GM12878 (cell line): Measurements from ENCODE around the gene BCAT1. TPM values are rescaled to one million over a fixed set of nuclear protein-coding genes. Genes with fewer than 3 reads are reported as not detected.

ENCODE experiments used
- CHD4 ChIP-seq: fragments of 200-600 bp; sonication (generic); IDR thresholded peaks from 2 replicates; pipeline ENCODE4 v1.6.1; 2016; ENCODE audit warnings: mild to moderate bottlenecking
- ELK1 ChIP-seq: IDR thresholded peaks from 2 replicates; pipeline ENCODE4 v1.6.1; 2012; ENCODE audit warnings: low read depth, low read length, improper control_type of control experiment
- IRF3 ChIP-seq: fragments of 450-650 bp; IDR thresholded peaks from 2 replicates; pipeline ENCODE4 v1.6.1; 2014; ENCODE audit warnings: mild to moderate bottlenecking
- KAT2A ChIP-seq: conservative IDR thresholded peaks from 2 replicates; pipeline ENCODE4 v1.6.1; 2011; ENCODE audit warnings: low read depth, low read length; ENCODE audit not compliant: control insufficient read depth
- LARP7 ChIP-seq: fragments of 450-650 bp; IDR thresholded peaks from 2 replicates; pipeline ENCODE4 v1.6.1; 2017; ENCODE audit warnings: mild to moderate bottlenecking
- MEF2A ChIP-seq: IDR thresholded peaks from 2 replicates; pipeline ENCODE4 v1.6.1; 2011; ENCODE audit warnings: low read depth, mild to moderate bottlenecking, low read length, moderate library complexity; ENCODE audit not compliant: insufficient read depth
- MTA3 ChIP-seq: IDR thresholded peaks from 2 replicates; pipeline ENCODE4 v1.6.1; 2012; ENCODE audit warnings: low read length, inconsistent platforms, borderline replicate concordance
- NFXL1 ChIP-seq: fragments of 450-650 bp; IDR thresholded peaks from 2 replicates; pipeline ENCODE4 v1.6.1; 2017; ENCODE audit warnings: antibody characterized with exemption, mild to moderate bottlenecking, borderline replicate concordance
- PBX3 ChIP-seq: IDR thresholded peaks from 2 replicates; pipeline ENCODE4 v1.6.1; 2011; ENCODE audit warnings: mild to moderate bottlenecking, low read depth, low read length, moderate library complexity; ENCODE audit not compliant: insufficient replicate concordance
- STAT1 ChIP-seq: fragments of 450-650 bp; conservative IDR thresholded peaks from 2 replicates; pipeline ENCODE4 v1.6.1; 2014; ENCODE audit warnings: antibody characterized with exemption, mild to moderate bottlenecking
- ZNF217 ChIP-seq: fragments of 450-650 bp; IDR thresholded peaks from 2 replicates; pipeline ENCODE4 v1.6.1; 2017; ENCODE audit warnings: antibody characterized with exemption, mild to moderate bottlenecking
- polyA plus RNA-seq, 11 experiments: library from polyadenylated mRNA; depleted of rRNA in 4 of 11; unstranded in 6 of 11; stranded (reverse) in 5 of 11; fragments of >200 nt; fragmentation: Nextera tagmentation in 4 of 11; fragmentation: Illumina TruSeq in 1 of 11; extraction: Ambion mirVana in 4 of 11; extraction: Trizol in 1 of 11; gene quantifications; 1 replicate in 1 of 11; 2 replicates in 10 of 11; pipeline versions ENCODE4 v1.2.1 to v1.2.3, GENCODE V29; 2011 to 2016; ENCODE audit warnings: inconsistent platforms in 2 of 11, missing spikeins in 2 of 11, low read depth in 1 of 11
- total RNA-seq, 4 experiments: library from RNA; depleted of rRNA in 3 of 4; stranded (reverse); fragments of >200 nt in 3 of 4; fragmentation: Illumina TruSeq in 1 of 4; extraction: Trizol in 1 of 4; gene quantifications; 2 replicates each; pipeline versions ENCODE4 v1.2.1 to v1.2.3, GENCODE V29; 2013 to 2021
- TF ChIP-seq, protein P1 (sequence below): fragments of 450-650 bp; conservative IDR thresholded peaks from 2 replicates; pipeline ENCODE4 v1.6.1; 2017; ENCODE audit warnings: mild to moderate bottlenecking, moderate library complexity
- TF ChIP-seq, protein P2 (sequence below): fragments of 150-350 bp; IDR thresholded peaks from 2 replicates; pipeline ENCODE4 v1.6.1; 2016; ENCODE audit warnings: low read depth, low read length
- TF ChIP-seq, protein P3 (sequence below): fragments of 450-650 bp; IDR thresholded peaks from 2 replicates; pipeline ENCODE4 v1.6.1; 2017; ENCODE audit warnings: mild to moderate bottlenecking
- TF ChIP-seq, protein P4 (sequence below): fragments of 450-650 bp; IDR thresholded peaks from 2 replicates; pipeline ENCODE4 v1.6.1; 2017; ENCODE audit warnings: mild to moderate bottlenecking, moderate library complexity

Gene BCAT1
- total and polyA plus RNA-seq, 10 of the 15 experiments (the other 5 are each of a cell fraction or from before 2014, with no cell fraction given) = 26.2 to 187 (median 81.9) TPM

DNA sequence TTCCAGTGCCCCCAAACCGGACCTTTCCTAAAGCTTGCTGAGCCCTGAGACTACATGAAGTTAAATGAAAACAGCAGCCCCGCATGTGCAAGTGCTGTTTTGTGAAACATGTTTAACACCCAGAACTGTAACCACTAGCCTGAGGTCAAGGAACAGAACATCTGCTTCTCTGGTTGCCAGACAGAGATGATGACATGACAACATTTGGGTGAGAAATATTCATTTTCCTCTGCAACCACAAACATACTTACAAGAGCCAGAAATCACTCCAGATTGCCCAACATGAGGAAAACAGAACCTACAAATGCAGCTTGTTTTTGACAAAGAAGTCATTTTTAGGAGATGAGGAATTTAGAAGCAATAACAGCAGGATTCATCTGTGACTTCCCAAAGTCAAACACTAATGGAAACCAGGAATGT lies 110.4 kb downstream of the BCAT1 start (continued):
- TF ChIP-seq, protein P1, sequence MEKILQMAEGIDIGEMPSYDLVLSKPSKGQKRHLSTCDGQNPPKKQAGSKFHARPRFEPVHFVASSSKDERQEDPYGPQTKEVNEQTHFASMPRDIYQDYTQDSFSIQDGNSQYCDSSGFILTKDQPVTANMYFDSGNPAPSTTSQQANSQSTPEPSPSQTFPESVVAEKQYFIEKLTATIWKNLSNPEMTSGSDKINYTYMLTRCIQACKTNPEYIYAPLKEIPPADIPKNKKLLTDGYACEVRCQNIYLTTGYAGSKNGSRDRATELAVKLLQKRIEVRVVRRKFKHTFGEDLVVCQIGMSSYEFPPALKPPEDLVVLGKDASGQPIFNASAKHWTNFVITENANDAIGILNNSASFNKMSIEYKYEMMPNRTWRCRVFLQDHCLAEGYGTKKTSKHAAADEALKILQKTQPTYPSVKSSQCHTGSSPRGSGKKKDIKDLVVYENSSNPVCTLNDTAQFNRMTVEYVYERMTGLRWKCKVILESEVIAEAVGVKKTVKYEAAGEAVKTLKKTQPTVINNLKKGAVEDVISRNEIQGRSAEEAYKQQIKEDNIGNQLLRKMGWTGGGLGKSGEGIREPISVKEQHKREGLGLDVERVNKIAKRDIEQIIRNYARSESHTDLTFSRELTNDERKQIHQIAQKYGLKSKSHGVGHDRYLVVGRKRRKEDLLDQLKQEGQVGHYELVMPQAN = no peak; the same call in 1 of the 2 replicates
- TF ChIP-seq MEF2A = no peak
- no peak for TF ChIP-seq KAT2A
- no peak for TF ChIP-seq CHD4
- TF ChIP-seq LARP7 = no peak
- no peak for TF ChIP-seq ZNF217
- TF ChIP-seq, protein P2, sequence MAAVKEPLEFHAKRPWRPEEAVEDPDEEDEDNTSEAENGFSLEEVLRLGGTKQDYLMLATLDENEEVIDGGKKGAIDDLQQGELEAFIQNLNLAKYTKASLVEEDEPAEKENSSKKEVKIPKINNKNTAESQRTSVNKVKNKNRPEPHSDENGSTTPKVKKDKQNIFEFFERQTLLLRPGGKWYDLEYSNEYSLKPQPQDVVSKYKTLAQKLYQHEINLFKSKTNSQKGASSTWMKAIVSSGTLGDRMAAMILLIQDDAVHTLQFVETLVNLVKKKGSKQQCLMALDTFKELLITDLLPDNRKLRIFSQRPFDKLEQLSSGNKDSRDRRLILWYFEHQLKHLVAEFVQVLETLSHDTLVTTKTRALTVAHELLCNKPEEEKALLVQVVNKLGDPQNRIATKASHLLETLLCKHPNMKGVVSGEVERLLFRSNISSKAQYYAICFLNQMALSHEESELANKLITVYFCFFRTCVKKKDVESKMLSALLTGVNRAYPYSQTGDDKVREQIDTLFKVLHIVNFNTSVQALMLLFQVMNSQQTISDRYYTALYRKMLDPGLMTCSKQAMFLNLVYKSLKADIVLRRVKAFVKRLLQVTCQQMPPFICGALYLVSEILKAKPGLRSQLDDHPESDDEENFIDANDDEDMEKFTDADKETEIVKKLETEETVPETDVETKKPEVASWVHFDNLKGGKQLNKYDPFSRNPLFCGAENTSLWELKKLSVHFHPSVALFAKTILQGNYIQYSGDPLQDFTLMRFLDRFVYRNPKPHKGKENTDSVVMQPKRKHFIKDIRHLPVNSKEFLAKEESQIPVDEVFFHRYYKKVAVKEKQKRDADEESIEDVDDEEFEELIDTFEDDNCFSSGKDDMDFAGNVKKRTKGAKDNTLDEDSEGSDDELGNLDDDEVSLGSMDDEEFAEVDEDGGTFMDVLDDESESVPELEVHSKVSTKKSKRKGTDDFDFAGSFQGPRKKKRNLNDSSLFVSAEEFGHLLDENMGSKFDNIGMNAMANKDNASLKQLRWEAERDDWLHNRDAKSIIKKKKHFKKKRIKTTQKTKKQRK = no peak
- TF ChIP-seq NFXL1 = no peak
- TF ChIP-seq MTA3 = no peak
- no peak for TF ChIP-seq IRF3
- TF ChIP-seq STAT1 = no peak
- TF ChIP-seq, protein P3, sequence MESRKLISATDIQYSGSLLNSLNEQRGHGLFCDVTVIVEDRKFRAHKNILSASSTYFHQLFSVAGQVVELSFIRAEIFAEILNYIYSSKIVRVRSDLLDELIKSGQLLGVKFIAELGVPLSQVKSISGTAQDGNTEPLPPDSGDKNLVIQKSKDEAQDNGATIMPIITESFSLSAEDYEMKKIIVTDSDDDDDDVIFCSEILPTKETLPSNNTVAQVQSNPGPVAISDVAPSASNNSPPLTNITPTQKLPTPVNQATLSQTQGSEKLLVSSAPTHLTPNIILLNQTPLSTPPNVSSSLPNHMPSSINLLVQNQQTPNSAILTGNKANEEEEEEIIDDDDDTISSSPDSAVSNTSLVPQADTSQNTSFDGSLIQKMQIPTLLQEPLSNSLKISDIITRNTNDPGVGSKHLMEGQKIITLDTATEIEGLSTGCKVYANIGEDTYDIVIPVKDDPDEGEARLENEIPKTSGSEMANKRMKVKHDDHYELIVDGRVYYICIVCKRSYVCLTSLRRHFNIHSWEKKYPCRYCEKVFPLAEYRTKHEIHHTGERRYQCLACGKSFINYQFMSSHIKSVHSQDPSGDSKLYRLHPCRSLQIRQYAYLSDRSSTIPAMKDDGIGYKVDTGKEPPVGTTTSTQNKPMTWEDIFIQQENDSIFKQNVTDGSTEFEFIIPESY = no peak
- no peak for TF ChIP-seq ELK1
- TF ChIP-seq, protein P4, sequence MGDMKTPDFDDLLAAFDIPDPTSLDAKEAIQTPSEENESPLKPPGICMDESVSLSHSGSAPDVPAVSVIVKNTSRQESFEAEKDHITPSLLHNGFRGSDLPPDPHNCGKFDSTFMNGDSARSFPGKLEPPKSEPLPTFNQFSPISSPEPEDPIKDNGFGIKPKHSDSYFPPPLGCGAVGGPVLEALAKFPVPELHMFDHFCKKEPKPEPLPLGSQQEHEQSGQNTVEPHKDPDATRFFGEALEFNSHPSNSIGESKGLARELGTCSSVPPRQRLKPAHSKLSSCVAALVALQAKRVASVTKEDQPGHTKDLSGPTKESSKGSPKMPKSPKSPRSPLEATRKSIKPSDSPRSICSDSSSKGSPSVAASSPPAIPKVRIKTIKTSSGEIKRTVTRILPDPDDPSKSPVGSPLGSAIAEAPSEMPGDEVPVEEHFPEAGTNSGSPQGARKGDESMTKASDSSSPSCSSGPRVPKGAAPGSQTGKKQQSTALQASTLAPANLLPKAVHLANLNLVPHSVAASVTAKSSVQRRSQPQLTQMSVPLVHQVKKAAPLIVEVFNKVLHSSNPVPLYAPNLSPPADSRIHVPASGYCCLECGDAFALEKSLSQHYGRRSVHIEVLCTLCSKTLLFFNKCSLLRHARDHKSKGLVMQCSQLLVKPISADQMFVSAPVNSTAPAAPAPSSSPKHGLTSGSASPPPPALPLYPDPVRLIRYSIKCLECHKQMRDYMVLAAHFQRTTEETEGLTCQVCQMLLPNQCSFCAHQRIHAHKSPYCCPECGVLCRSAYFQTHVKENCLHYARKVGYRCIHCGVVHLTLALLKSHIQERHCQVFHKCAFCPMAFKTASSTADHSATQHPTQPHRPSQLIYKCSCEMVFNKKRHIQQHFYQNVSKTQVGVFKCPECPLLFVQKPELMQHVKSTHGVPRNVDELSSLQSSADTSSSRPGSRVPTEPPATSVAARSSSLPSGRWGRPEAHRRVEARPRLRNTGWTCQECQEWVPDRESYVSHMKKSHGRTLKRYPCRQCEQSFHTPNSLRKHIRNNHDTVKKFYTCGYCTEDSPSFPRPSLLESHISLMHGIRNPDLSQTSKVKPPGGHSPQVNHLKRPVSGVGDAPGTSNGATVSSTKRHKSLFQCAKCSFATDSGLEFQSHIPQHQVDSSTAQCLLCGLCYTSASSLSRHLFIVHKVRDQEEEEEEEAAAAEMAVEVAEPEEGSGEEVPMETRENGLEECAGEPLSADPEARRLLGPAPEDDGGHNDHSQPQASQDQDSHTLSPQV = no peak
- no peak for TF ChIP-seq PBX3
